OCI-LY1 (cell line): Measurements from ENCODE around the gene STK11.

Experiments used
- H2AFZ ChIP-seq: fragments of 200-600 bp; sonication (generic), shearing (Covaris generic); 2 replicates; pipeline ENCODE4 v1.6.0; 2014; ENCODE audit warnings: antibody characterized with exemption, mild to moderate bottlenecking, low read length
- H3F3A ChIP-seq: fragments of 200-600 bp; sonication (generic), shearing (Covaris generic); 2 replicates; pipeline ENCODE4 v1.6.0; 2014; ENCODE audit warnings: mild to moderate bottlenecking, antibody characterized with exemption, low read length, moderate library complexity; ENCODE audit not compliant: insufficient read depth
- H3K27ac ChIP-seq: fragments of 200-600 bp; sonication (generic); 2 replicates; pipeline ENCODE4 v1.5.1; 2014; ENCODE audit warnings: low read length, mixed run types, mild to moderate bottlenecking, low read depth; ENCODE audit not compliant: poor library complexity, severe bottlenecking
- H3K27me3 ChIP-seq: fragments of 200-600 bp; sonication (generic); 2 replicates; pipeline ENCODE4 v1.6.0; 2014; ENCODE audit warnings: antibody characterized with exemption, mild to moderate bottlenecking, low read length, moderate library complexity; ENCODE audit not compliant: insufficient read depth
- H3K36me3 ChIP-seq: fragments of 200-600 bp; sonication (generic); 2 replicates; pipeline ENCODE4 v1.6.1; 2014; ENCODE audit warnings: mild to moderate bottlenecking, antibody characterized with exemption, low read length, moderate library complexity, mixed read lengths; ENCODE audit not compliant: insufficient read depth
- H3K4me1 ChIP-seq: fragments of 200-600 bp; sonication (generic); 2 replicates; pipeline ENCODE4 v1.5.1; 2014; ENCODE audit warnings: mild to moderate bottlenecking, low read length, moderate library complexity; ENCODE audit not compliant: insufficient read depth, severe bottlenecking
- H3K4me2 ChIP-seq: fragments of 200-600 bp; sonication (generic), shearing (Covaris generic); 2 replicates; pipeline ENCODE4 v1.6.1; 2014; ENCODE audit warnings: low read length
- H3K4me3 ChIP-seq: fragments of 200-600 bp; sonication (generic); 2 replicates; pipeline ENCODE4 v1.5.1; 2014; ENCODE audit warnings: low read length, low read depth, mild to moderate bottlenecking, mixed read lengths; ENCODE audit not compliant: poor library complexity, severe bottlenecking
- H3K79me2 ChIP-seq: fragments of 200-600 bp; shearing (Covaris generic); 2 replicates; pipeline ENCODE4 v1.6.1; 2016; ENCODE audit warnings: mixed run types, low read length, mixed read lengths; ENCODE audit not compliant: insufficient read depth
- H3K9ac ChIP-seq: fragments of 200-600 bp; sonication (generic), shearing (Covaris generic); 2 replicates; pipeline ENCODE4 v1.6.1; 2014; ENCODE audit warnings: mild to moderate bottlenecking, low read length, mixed read lengths
- H3K9me2 ChIP-seq: fragments of 200-600 bp; sonication (generic), shearing (Covaris generic); 2 replicates; pipeline ENCODE4 v1.6.1; 2014; ENCODE audit warnings: low read depth, mild to moderate bottlenecking, low read length, mixed read lengths
- H3K9me3 ChIP-seq: fragments of 200-600 bp; shearing (Covaris generic); 2 replicates; pipeline ENCODE4 v1.6.1; 2014; ENCODE audit warnings: low read length, mixed read lengths
- H4K20me1 ChIP-seq: fragments of 200-600 bp; sonication (generic), shearing (Covaris generic); 2 replicates; pipeline ENCODE4 v1.6.0; 2016; ENCODE audit warnings: mild to moderate bottlenecking, low read length; ENCODE audit not compliant: insufficient read depth
- EZH2 ChIP-seq: fragments of 200-600 bp; sonication (generic), shearing (Covaris generic); IDR thresholded peaks from 2 replicates; pipeline ENCODE4 v1.8.0; 2017; ENCODE audit warnings: borderline replicate concordance, mixed run types, mild to moderate bottlenecking, antibody characterized with exemption, low read length, moderate library complexity, mixed read lengths
- TF ChIP-seq, protein P1 (sequence below): fragments of 200-600 bp; sonication (generic), shearing (Covaris generic); IDR thresholded peaks from 2 replicates; pipeline ENCODE4 v1.5.1; 2017; ENCODE audit warnings: mild to moderate bottlenecking, antibody characterized with exemption, low read length, moderate library complexity, mixed read lengths

Gene STK11

DNA sequence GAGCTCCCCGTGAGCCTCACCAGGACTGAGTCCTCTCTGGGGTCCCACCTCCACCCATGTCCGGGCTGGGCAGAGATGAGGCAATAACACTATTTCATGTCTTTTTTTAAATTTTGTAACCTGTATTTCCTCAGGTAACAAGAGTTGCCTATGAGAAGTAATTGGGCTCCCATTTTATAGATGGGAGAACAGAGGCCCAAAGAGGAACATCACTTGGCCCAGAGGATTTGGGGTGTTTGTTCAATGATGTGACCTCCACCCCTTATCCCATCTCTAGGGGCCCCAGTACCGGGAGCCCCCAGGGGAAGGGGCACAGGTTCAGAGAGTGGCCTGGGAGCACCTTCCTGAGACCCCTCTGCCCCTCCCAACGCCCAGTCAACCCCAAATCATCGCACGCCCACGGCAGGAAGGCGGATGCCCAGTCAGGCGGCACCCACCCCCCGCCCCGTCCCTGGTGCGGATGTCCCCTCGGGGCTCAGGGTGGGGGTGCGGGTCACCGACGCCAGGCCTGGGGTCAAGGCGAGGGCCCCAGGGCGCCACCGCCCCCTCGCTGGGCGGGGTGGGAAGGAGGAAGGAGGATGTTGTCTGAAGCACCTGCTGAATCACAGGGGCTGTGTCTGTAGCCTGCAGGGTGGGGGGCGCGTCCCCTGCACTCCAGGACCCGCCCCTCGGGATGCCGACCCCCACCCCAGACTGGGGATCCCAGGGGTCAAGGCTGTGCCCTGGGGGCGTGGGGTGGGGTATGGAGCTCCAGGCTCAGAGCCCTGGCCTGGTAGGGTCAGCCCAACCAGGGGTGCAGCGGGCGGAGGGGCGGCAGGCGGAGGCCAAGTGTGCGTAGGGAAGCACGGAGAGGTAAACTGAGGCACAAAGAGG lies 54.5 kb downstream of the STK11 start:
- Histone ChIP-seq H3K9me2 (no peaks in the 10 kb centered on the region), H3K36me3 (peaks cover 28% of the 10 kb centered on the region), H3K4me1 (peaks cover 67% of the 10 kb centered on the region), H3K4me3 (peak overlapping the region; percentile 73), H3K4me2 (peak overlapping the region; percentile 86), H4K20me1 (no peaks in the 10 kb centered on the region), H3K9me3 (no peaks in the 10 kb centered on the region), H3K27me3 (no peaks in the 10 kb centered on the region), H3K79me2 (no peaks in the 10 kb centered on the region), H3K27ac (peak overlapping the region; percentile 97), H3K9ac (peak overlapping the region; percentile 77), H3F3A (peaks cover 5% of the 10 kb centered on the region; the same call in 1 of the 2 replicates), H2AFZ (no peak overlapping the region)
- TF ChIP-seq, protein P1, sequence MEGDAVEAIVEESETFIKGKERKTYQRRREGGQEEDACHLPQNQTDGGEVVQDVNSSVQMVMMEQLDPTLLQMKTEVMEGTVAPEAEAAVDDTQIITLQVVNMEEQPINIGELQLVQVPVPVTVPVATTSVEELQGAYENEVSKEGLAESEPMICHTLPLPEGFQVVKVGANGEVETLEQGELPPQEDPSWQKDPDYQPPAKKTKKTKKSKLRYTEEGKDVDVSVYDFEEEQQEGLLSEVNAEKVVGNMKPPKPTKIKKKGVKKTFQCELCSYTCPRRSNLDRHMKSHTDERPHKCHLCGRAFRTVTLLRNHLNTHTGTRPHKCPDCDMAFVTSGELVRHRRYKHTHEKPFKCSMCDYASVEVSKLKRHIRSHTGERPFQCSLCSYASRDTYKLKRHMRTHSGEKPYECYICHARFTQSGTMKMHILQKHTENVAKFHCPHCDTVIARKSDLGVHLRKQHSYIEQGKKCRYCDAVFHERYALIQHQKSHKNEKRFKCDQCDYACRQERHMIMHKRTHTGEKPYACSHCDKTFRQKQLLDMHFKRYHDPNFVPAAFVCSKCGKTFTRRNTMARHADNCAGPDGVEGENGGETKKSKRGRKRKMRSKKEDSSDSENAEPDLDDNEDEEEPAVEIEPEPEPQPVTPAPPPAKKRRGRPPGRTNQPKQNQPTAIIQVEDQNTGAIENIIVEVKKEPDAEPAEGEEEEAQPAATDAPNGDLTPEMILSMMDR: no peak
- TF ChIP-seq EZH2: no peak

- Histone ChIP-seq H3K4me3 (peak overlapping the region; percentile 73), H3K27me3 (no peaks in the 10 kb centered on the region), H3K9ac (peak overlapping the region; percentile 85), H3K9me3 (no peaks in the 10 kb centered on the region), H3K79me2 (no peaks in the 10 kb centered on the region), H3K4me1 (peaks cover 74% of the 10 kb centered on the region), H3F3A (peaks cover 5% of the 10 kb centered on the region; the same call in 1 of the 2 replicates), H3K4me2 (peak overlapping the region; percentile 86), H4K20me1 (no peaks in the 10 kb centered on the region), H3K9me2 (no peaks in the 10 kb centered on the region), H3K36me3 (peaks cover 20% of the 10 kb centered on the region), H2AFZ (no peak overlapping the region), H3K27ac (peak overlapping the region; percentile 97)
- TF ChIP-seq, protein P1: no peak
- TF ChIP-seq EZH2: no peak
Observed at GRCh38 chr19:1260749-1261537, 55.4 kb downstream of the STK11 start.

- H3K9ac ChIP-seq: peak overlapping the region; percentile 85
- no peaks in the 10 kb centered on the region for H3K27me3 ChIP-seq
- no peak overlapping the region for H2AFZ ChIP-seq
- H4K20me1 ChIP-seq: no peaks in the 10 kb centered on the region
- peaks cover 17% of the 10 kb centered on the region for H3K36me3 ChIP-seq
- TF ChIP-seq, protein P1: peak; percentile 27; the same call in 1 of the 2 replicates
- TF ChIP-seq EZH2: no peak
- H3K9me2 ChIP-seq: no peaks in the 10 kb centered on the region
- H3F3A ChIP-seq: peaks cover 5% of the 10 kb centered on the region; the same call in 1 of the 2 replicates
- H3K9me3 ChIP-seq: no peaks in the 10 kb centered on the region
- peak overlapping the region; percentile 89 for H3K27ac ChIP-seq
- H3K4me2 ChIP-seq: peak overlapping the region; percentile 85
- no peaks in the 10 kb centered on the region for H3K79me2 ChIP-seq
- H3K4me3 ChIP-seq: peak overlapping the region; percentile 73
- peaks cover 79% of the 10 kb centered on the region for H3K4me1 ChIP-seq
Observed at GRCh38 chr19:1261538-1261797, 55.9 kb downstream of the STK11 start.
